ENCODE data around the gene GATAD2A.

GATAD2A gene

DNA sequence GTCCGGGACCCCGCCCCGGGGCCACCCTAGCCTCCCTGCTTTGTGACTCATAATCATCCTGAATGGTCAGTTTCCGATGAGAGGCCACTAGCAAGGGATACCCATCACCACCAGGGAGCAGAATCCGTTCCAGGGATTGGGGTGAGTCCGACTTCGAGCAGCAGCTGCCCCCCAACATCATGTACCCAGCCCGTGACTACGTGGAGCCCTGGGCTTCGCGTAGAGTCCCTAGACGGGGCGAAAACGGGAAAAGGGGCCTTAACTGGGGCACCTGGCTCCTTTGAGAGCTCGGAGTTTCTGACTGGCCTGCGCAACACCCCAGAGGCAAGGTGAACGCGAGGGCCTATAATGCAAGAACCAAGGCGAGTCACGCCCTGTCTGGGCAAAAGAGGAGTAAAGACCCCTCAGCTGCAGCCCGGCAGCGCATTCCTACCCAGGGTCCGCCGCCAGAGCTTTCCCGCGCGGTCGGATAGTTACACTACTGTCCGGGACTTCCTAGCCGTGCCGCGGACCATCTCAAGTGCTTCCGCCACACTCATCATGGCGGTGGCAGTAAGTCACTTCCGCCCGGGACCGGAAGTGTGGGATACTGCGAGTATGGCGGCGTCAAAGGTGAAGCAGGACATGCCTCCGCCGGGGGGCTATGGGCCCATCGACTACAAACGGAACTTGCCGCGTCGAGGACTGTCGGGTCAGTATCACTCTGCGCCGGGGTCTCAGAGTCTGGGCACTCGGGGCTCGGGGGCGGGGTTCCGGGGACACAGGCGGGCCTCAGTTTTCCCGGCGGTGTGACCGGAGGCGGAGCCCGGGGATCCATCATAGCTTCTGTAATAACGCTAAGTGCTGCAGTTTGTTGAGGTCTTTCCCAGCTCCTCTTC is 110.4 kb downstream of the GATAD2A start, which contains the start of gene NDUFA13:
NDUFA13 (plus strand) TSS at position 584 of the 878 bp plus-strand sequence; CDS start at position 598, 14 bp downstream.
- DNase-seq, result peak; percentile 89
- in situ Hi-C loops (cut with HindIII; ENCODE audit: low pct_ligation_motif_present, low pct_unique_long_range_greater_than_20kb, low sequenced_read_pairs), result no loop called here

DNA sequence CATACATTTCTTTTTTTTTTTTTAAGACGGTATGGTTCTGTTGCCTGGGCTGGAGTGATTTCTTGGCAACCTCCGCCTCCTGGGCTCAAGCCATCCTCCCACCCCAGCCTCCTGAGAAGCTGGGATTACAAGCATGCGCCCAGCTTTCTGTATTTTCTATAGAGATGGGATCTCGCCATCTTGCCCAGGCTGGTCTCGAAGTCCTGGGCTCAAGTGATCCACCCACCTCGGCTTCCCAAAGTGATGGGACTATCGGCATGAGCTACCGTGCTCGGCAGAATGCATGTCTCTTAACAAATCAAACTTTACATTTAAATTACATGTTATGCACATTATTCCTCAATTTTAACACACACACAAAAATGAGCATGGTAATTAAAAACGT is 111.8 kb downstream of the GATAD2A start:
- DNase-seq, result no peak
- in situ Hi-C loops (cut with HindIII; ENCODE audit: low pct_ligation_motif_present, low pct_unique_long_range_greater_than_20kb, low sequenced_read_pairs), result no loop called here

DNA sequence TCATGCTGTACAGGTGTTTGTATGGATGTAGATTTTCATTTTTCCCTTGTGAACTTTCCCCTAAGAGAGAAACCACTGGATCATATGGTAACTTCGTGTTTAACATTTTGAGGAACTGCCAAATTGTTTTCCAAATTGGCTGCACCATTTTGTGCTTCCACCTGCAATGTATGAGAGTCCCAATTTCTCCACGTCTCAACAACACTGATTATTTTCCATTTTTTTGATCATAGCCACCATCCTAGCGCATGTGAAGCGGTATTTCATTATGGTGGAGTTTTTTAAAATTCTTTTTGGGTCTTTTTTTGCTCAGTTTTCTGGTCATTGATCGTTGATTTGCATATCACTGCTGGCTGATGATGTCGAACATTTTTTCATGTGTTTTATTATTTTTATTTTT is 115.5 kb downstream of the GATAD2A start:
- DNase-seq, result no peak
- in situ Hi-C loops (cut with HindIII; ENCODE audit: low pct_ligation_motif_present, low pct_unique_long_range_greater_than_20kb, low sequenced_read_pairs), result no loop called here

DNA sequence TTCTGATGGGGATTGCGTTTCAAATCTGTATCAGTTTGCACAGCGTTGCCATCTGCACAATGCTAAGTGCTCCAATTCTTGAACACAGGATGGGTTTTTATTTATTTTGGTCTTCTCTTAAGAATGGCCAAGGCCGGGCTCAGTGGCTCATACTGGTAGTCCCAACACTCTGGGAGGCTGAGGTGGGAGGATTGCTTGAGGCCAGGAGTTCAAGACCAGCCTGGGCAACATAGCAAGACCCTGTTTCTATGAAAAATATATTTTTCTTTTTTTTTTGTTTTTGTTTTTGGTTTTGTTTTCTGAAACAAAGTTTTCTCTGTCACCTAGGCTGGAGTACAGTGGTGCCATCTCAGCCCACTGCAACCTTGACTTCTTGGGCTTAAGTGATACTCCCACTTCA is 117.7 kb downstream of the GATAD2A start:
- no peak for DNase-seq
- in situ Hi-C loops (cut with HindIII; ENCODE audit: low pct_ligation_motif_present, low pct_unique_long_range_greater_than_20kb, low sequenced_read_pairs), result no loop called here

DNA sequence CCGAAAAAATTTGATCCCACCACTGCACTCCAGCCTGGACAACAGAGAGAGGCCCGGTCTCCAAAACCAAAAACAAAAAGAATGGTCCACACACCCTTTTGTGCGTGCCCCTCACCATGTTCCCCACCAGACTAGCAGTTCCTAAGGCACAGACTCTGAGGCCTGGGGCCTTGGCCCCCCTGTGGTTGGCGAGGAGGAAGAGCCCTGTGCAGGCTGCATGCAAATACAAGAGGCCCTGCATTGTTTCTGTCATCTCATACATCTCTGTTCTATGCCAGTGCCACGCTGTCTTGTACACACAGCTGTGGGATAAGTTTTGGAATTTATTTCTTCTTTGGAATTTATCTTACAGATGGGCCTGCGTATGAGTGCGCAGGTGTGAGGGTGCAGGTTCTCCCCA is 118.6 kb downstream of the GATAD2A start:
- no peak for DNase-seq
- in situ Hi-C loops (cut with HindIII; ENCODE audit: low pct_ligation_motif_present, low pct_unique_long_range_greater_than_20kb, low sequenced_read_pairs), result no loop called here

DNA sequence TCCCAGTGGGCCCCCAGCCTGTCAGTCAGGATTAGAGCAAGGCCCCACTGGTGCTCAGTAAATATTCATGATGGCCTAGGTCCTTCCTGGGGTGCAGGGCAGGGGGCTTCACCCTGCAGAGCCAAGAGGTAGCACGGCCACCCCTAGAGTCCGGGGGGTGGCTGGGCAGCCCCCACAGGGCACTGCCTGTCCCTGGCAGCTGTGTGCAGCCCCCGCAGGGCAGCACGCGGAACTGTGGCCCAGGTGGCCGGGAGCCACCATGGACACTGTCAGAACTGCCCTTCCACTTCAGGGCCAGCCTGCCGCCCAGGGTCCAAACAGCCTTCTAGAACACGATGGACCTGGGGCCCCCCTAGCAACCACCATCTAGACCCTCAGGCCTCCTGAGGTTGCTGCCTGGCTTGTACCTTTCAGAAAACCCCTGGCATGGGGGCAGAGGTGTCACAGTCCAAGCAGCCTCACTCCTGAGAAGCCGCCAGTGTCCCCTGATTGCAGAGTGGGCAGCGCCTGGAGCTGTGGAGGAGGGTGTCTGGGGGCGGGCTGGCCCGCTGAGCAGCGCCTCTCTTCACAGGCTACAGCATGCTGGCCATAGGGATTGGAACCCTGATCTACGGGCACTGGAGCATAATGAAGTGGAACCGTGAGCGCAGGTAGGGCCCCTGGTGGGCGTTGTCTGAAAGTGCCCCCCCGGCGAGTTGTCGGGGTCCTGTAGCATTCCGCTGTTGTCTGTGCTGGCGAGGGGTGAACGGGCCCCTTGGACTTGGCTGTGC is 120.3 kb downstream of the GATAD2A start:
- in situ Hi-C loops (cut with HindIII; ENCODE audit: low pct_ligation_motif_present, low pct_unique_long_range_greater_than_20kb, low sequenced_read_pairs), result no loop called here
- DNase-seq, result no peak

DNA sequence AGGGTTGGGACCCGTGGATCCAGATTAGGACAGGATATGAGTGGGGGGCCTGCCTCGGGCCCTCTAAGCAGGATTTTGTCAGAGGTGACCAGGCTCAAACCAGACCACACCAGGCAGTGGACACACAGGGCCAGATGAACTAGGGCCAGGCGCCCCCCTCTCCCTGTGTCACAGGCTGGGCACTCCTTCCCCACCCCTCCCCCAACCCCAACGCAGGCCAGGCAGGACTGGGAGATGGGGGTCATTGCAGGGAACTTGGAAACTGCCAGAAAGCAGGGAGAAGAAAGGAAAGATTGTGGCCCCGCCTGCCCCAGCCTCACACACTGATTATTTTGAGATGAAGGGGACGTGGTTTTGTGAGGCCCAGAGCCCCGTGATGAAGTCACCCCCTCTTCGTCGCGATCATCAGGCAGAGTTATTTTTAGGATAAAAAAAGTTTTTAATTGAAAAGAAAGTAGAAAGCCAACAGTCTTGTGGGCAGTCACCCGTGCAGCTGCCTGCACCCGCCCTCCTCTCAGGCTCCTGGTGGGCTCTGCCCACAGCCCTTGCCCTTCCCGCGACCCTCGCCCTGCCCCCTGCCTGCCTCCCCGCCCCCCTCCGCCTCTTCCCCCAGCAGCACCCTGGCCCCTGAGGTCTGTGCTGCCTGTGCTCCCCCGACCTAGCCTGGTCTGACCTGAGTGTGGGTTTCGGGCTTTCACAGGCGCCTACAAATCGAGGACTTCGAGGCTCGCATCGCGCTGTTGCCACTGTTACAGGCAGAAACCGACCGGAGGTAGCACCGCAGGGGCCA is 121.3 kb downstream of the GATAD2A start:
- DNase-seq, result no peak
- in situ Hi-C loops (cut with HindIII; ENCODE audit: low pct_ligation_motif_present, low pct_unique_long_range_greater_than_20kb, low sequenced_read_pairs), result no loop called here

DNA sequence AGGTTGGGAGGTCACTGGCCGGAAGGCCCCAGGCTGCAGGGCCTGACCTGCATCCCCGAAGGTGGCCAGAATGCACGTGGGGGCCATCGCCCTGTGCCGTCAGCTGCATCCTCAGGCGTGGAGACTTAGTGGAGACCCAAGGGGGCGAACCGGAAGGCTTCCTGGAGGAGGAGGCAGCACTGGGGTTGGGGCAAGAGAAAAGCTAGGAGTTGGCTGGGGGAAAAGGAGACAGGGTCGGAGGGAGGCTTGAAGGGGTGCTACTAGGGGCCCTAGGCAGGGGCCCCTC is 121.8 kb downstream of the GATAD2A start:
- in situ Hi-C loops (cut with HindIII; ENCODE audit: low pct_ligation_motif_present, low pct_unique_long_range_greater_than_20kb, low sequenced_read_pairs), result no loop called here
- no peak for DNase-seq

DNA sequence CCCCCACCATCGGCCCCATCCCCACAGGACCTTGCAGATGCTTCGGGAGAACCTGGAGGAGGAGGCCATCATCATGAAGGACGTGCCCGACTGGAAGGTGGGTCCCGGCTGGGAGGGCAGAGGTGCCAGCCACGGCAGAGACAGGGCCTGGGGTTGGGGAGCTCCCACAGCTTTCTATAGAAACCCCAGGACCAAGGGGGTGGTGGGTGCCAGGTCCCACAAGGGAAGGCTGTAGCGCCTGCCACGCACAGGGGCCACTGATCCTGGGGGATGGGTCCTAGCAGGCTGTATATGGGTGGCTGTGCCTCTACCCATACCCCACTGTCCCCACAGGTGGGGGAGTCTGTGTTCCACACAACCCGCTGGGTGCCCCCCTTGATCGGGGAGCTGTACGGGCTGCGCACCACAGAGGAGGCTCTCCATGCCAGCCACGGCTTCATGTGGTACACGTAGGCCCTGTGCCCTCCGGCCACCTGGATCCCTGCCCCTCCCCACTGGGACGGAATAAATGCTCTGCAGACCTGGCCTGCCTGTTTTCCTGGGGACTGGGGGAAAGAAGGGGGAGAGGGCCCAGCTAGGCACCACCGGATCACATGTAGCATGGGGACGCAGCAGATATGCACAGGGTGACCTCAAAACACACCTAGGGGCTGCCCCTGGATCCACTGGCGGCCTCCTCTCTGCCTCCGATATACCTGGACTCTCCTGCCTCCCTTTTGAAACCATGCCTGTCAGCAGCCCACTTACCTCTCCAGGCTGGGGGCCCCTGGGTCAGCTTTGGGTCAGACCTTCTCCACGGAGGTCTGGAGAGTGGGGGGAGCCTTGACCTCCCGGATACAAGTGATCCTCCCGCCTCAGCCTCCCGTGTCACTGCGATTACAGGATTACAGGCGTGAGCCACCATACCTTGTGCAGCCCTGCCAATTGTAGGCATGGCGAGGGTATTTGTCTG is 122.5 kb downstream of the GATAD2A start:
- DNase-seq, result no peak
- in situ Hi-C loops (cut with HindIII; ENCODE audit: low pct_ligation_motif_present, low pct_unique_long_range_greater_than_20kb, low sequenced_read_pairs), result no loop called here

DNA sequence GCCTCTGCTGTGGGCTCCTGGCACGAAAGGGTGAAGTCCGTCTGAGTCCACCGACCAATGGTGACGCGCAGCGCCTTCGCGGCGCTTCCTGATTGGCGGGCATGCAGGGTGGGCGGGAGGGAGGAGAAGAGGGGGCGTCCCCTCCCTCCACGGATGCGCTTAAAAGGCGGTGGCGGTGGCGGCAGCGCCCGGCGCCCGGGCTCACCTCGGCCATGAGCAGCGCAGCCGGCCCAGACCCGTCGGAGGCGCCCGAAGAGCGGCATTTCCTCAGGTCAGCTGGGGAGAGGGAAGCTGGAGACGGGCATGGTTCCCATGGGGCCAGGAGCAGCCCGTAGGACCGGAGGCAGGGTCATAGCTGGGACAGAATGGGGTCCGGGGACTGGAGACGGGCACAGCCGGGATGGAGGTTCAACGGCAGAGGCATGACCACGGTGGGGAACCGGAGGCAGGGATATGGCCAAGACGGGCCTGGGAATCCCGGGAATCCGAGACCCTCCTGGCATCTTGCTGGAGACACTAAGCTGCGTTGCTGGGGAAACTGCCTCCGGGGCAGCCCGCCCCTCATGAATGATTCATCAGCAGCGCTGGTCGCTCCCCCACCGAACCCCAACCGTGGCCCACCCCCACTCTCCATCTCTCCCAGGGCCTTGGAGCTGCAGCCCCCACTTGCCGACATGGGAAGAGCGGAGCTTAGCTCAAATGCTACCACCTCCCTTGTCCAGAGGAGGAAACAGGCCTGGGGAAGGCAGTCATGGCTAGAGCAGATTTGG is 123.4 kb downstream of the GATAD2A start, which contains the start of gene YJEFN3:
YJEFN3 (plus strand) TSS at position 191 of the 770 bp plus-strand sequence; CDS start at position 213, 22 bp downstream.
- in situ Hi-C loops (cut with HindIII; ENCODE audit: low pct_ligation_motif_present, low pct_unique_long_range_greater_than_20kb, low sequenced_read_pairs), result no loop called here
- no peak for DNase-seq

DNA sequence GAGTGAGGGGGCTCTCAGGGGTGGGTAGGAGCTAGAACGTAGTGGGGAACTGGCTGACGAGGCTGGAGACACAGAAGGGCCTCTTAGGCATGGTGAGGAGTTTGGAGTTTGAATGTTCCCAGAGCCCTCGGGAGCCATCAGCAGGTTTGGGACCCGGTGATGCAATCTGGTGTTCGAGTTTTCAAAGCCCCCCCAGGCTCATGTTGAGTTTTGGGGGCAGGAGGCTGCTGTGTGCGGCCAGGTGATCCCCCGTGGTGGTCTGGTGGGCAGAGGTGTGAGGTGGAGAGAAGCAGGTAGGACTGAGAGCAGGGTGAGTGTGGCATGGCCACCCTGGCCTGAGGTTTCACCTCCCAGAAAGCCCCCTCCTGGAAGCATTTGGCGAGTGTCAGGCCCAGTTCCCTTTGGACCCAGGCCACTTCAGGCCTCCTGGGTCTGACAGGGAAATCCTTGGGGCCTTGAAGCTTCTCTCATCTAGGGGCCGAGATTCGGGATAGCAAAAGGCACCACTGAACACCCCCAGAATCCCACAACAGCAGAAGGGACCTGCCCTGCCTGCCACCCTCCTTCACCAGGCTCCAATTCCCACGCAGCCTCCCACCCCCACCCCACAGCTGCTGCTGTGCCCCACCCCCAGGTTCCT is 124.4 kb downstream of the GATAD2A start:
- in situ Hi-C loops (cut with HindIII; ENCODE audit: low pct_ligation_motif_present, low pct_unique_long_range_greater_than_20kb, low sequenced_read_pairs), result no loop called here
- DNase-seq, result no peak

DNA sequence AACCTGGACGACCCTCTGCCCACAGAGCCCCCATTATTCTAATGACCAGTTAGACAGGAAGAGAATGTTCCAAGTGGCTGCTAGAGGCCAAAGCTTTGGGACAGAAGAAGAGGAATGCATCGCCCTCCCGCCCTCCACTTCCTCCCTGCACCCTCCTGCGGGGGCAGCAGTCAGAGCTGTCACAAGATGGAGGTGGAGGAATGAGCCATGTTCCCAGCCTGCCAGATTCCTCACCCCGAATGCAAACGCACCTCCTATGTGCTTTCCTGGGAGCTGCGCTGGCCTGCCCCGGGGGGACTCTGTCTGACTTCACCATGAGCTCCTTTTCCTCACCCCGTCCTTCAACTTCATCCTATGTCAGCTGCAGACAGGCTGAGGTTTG is 124.9 kb downstream of the GATAD2A start:
- no peak for DNase-seq
- in situ Hi-C loops (cut with HindIII; ENCODE audit: low pct_ligation_motif_present, low pct_unique_long_range_greater_than_20kb, low sequenced_read_pairs), result no loop called here

DNA sequence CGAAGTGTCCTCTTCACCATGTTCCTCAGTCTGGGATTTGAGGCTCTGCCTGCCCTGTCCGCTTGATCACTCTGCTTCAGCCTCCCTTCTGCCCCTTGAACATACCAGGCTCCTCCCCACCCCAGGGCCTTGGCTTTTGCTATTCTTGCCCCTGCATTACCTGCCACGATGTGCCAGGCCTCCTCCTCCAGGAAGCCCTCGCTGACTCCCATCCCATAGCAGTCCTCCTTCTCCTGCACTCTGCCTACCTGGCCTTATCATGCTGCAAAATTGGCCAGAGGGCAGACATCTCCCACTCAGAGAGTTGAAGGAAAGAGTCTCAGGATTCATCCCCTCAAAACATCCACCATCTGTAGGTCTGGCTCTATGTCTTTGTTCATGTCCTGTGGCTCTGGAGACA is 125.4 kb downstream of the GATAD2A start:
- in situ Hi-C loops (cut with HindIII; ENCODE audit: low pct_ligation_motif_present, low pct_unique_long_range_greater_than_20kb, low sequenced_read_pairs), result no loop called here

DNA sequence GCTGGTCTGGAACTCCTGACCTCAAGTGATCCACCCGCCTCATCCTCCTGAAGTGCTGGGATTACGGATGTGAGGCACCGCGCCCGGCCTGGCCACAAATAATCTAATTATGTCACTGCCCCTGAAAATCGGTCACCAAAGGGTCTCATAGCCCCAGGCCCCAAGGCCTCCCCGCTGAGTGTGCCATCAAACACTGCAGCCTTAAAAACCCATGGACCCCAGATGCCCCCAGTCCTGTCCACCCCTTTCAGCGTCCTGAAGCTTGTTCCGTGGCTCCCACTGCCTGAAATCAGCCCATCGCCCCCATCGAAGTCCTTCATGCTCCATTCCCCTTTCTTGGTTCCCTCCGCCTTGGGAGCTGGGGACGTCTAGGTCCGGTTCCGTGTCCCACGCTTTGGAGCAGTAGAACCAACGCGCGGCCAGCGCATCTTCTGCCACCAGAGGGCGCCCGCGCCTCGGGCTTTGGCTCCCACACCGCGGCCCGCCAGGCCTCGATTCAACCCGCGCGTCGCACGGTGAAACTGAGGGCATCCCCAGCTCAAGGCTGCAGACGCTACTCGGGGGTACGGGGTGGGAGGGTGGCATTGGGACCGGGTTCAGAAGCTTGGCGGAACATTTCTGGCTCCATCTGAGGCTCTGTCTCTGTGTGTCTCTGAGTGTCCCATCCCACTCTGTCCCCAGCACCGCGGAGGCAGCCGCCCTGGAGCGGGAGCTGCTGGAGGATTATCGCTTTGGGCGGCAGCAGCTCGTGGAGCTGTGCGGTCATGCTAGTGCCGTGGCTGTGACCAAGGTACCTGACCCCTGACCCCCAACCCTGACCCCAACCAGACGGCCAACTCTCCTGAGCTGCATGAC is 126.7 kb downstream of the GATAD2A start:
- in situ Hi-C loops (cut with HindIII; ENCODE audit: low pct_ligation_motif_present, low pct_unique_long_range_greater_than_20kb, low sequenced_read_pairs), result no loop called here
- peak; percentile 57 for DNase-seq

More for the DNA sequence above, 125.4 kb downstream of the GATAD2A start:
- DNase-seq, result no peak

DNA sequence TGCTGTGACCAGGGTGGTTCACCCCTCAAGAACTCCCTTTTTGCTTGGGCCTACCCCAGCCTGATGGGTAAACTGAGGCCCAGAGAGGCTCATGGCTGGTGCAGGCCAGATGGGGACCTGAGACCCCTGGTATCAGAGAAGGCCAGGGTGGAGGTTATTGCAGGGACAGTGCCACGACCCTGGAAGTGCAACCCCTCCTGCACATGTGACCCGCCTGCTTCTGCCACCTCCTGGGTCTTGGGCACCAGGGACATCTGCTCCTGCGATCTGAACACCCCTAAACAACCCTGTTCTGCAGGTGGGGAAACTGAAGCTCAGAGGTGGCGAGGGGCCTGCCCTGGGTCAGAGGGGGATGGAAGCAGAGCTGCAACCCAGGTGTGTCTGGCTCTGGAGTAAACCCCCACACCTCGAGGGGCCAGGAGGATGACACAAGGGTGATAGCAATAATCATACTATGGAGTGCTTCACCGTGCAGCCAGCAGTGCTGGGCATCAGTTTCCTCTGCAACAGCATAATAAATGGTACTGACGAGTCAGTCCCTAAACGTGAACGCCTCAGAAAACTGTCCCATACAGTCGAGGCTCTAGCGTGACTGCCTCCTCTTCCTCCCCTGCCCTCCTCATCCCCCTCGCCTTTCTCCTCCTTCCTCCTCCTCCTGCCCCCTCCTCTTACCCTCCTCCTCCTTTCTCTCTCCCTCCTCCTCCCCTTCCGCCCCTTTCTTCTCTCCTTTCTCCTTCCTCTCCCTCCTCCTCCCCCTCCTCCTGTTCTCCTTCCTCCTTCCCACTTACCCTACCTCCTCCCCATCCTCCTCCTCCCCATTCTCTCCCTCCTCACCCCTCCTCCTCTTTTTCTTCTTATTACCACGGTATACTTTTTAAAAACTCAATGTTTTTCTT is 127.6 kb downstream of the GATAD2A start:
- in situ Hi-C loops (cut with HindIII; ENCODE audit: low pct_ligation_motif_present, low pct_unique_long_range_greater_than_20kb, low sequenced_read_pairs), result no loop called here
- no peak for DNase-seq

All from ACHN (cell line).